ENCODE data around the gene EPHB2. TPM values are rescaled to one million over a fixed set of nuclear protein-coding genes. Genes with fewer than 3 reads are reported as not detected.

The EPHB2 gene
- total and polyA plus RNA-seq, 2 of the 8 experiments (the other 6 are each of a cell fraction or from before 2014, with no cell fraction given), result 15.8 to 17.2 TPM

GRCh38 chr1:22900451-22900850 lies 189.8 kb downstream of the EPHB2 start (continued):
- no peak for TF ChIP-seq JUN (IDR thresholded peaks at IDR 0.05; ENCODE audit: low read depth, low read length)
- TF ChIP-seq SP1 (IDR thresholded peaks at IDR 0.05; ENCODE audit: low read depth, low read length), result no peak
- TF ChIP-seq TCF12 (IDR thresholded peaks at IDR 0.05; ENCODE audit: low read depth, low read length), result no peak
- no peak for TF ChIP-seq PHF8 (conservative IDR thresholded peaks at IDR 0.05; ENCODE audit: low read depth, low read length)
